Liver (tissue), 9 donors: ENCODE measurements around the gene GCN1. TPM values are rescaled to one million over a fixed set of nuclear protein-coding genes. Genes with fewer than 3 reads are reported as not detected.

Experiments
- DNase-seq: peaks from one replicate; pipeline ENCODE4 v3.0.0-alpha.2; 2017; ENCODE audit warnings: low spot score
- H3K27ac ChIP-seq, 2 donors: one replicate each; pipeline ENCODE4 v1.7.0; 2013; ENCODE audit warnings: inconsistent platforms in 2 of 2, low read length in 2 of 2, control low read depth in 1 of 2, low read depth in 1 of 2, mild to moderate bottlenecking in 1 of 2
- H3K27me3 ChIP-seq, 4 donors: one replicate each; pipeline versions ENCODE4 v1.6.1 to v1.7.0; 2013; ENCODE audit warnings: low read length in 3 of 4, inconsistent platforms in 1 of 4, mild to moderate bottlenecking in 1 of 4, moderate library complexity in 1 of 4; ENCODE audit not compliant: control insufficient read depth in 4 of 4, insufficient read depth in 4 of 4
- H3K36me3 ChIP-seq, 4 donors: one replicate each; pipeline versions ENCODE4 v1.6.1 to v1.7.0; 2013; ENCODE audit warnings: low read length in 3 of 4, mild to moderate bottlenecking in 3 of 4, low read depth in 1 of 4, moderate library complexity in 1 of 4; ENCODE audit not compliant: control insufficient read depth in 4 of 4, insufficient read depth in 3 of 4
- H3K4me1 ChIP-seq, 4 donors: one replicate each; pipeline versions ENCODE4 v1.6.1 to v1.7.0; 2013; ENCODE audit warnings: low read length in 3 of 4, mild to moderate bottlenecking in 3 of 4, moderate library complexity in 1 of 4; ENCODE audit not compliant: control insufficient read depth in 4 of 4, insufficient read depth in 4 of 4
- H3K4me3 ChIP-seq, 3 donors: one replicate each; pipeline versions ENCODE4 v1.6.1 to v1.7.0; 2013; ENCODE audit warnings: low read length in 3 of 3, control low read depth in 1 of 3, low read depth in 1 of 3, mild to moderate bottlenecking in 1 of 3
- H3K9ac ChIP-seq, 2 donors: one replicate each; pipeline ENCODE4 v1.7.0; 2013; ENCODE audit warnings: low read length in 2 of 2, mild to moderate bottlenecking in 2 of 2, moderate library complexity in 2 of 2, control low read depth in 1 of 2, low read depth in 1 of 2
- H3K9me3 ChIP-seq, 4 donors: one replicate each; pipeline versions ENCODE4 v1.6.1 to v1.7.0; 2013; ENCODE audit warnings: low read length in 3 of 4; ENCODE audit not compliant: control insufficient read depth in 4 of 4
- CTCF ChIP-seq: fragments of 150-350 bp; IDR thresholded peaks from 2 replicates; pipeline ENCODE4 v1.5.1; 2017; ENCODE audit warnings: improper control_type of control experiment, low read depth, low read length; ENCODE audit not compliant: missing input control
- FOXA1 ChIP-seq: IDR thresholded peaks from 2 replicates; pipeline ENCODE4 v1.6.1; 2016; ENCODE audit warnings: antibody characterized with exemption
- FOXA2 ChIP-seq: IDR thresholded peaks from 2 replicates; pipeline ENCODE4 v1.6.1; 2016; ENCODE audit warnings: antibody characterized with exemption
- HNF4G ChIP-seq: IDR thresholded peaks from 2 replicates; pipeline ENCODE4 v1.6.1; 2016; ENCODE audit warnings: antibody characterized with exemption
- JUND ChIP-seq, 2 donors: IDR thresholded peaks; 2 replicates each; pipeline ENCODE4 v1.6.1; 2016; ENCODE audit warnings: antibody characterized with exemption in 2 of 2
- MAX ChIP-seq: IDR thresholded peaks from 2 replicates; pipeline ENCODE4 v1.6.1; 2016; ENCODE audit warnings: antibody characterized with exemption
- RAD21 ChIP-seq, 2 donors: IDR thresholded peaks; 2 replicates each; pipeline ENCODE4 v1.6.1; 2016; ENCODE audit warnings: antibody characterized with exemption in 2 of 2, mild to moderate bottlenecking in 2 of 2
- REST ChIP-seq: IDR thresholded peaks from 2 replicates; pipeline ENCODE4 v1.6.1; 2016; ENCODE audit warnings: antibody characterized with exemption, mild to moderate bottlenecking
- RXRA ChIP-seq, 2 donors: IDR thresholded peaks; 2 replicates each; pipeline ENCODE4 v1.6.1; 2017 to 2018; ENCODE audit warnings: antibody characterized with exemption in 2 of 2, mild to moderate bottlenecking in 1 of 2
- TAF1 ChIP-seq: conservative IDR thresholded peaks from 2 replicates; pipeline ENCODE4 v1.6.1; 2016; ENCODE audit warnings: antibody characterized with exemption, mild to moderate bottlenecking
- YY1 ChIP-seq: IDR thresholded peaks from 2 replicates; pipeline ENCODE4 v1.6.1; 2016; ENCODE audit warnings: antibody characterized with exemption, mild to moderate bottlenecking
- ZBTB33 ChIP-seq: IDR thresholded peaks from 2 replicates; pipeline ENCODE4 v1.6.1; 2016; ENCODE audit warnings: antibody characterized with exemption
- WGBS: extraction: QIAGEN DNeasy Blood & Tissue Kit; methylation state at CpG from one replicate; pipeline ENCODE4 v1.1.7; 2013; 5-methylcytosine and 5-hydroxymethylcytosine counted together
- polyA plus RNA-seq, 2 donors: library from polyadenylated mRNA; stranded (reverse) in 1 of 2; unstranded in 1 of 2; fragments of 200-250 nt in 1 of 2; fragments of >200 nt in 1 of 2; fragmentation: Nextera tagmentation in 1 of 2; extraction: Ambion mirVana in 1 of 2; gene quantifications; one replicate each; pipeline versions ENCODE4 v1.2.1 to v1.2.3, GENCODE V29; 2013 to 2015
- total RNA-seq, 2 donors: library from RNA; depleted of rRNA; stranded (reverse); fragments of >200 nt; gene quantifications; one replicate each; pipeline ENCODE4 v1.2.3, GENCODE V29; 2014
- donor health status: healthy.
- donor health status: healthy.
- donor health status: healthy.
- donor health status: healthy.
- donor health status: healthy.

GCN1 gene
- total and polyA plus RNA-seq, 4 donors: 7.3 to 78.6 (median 25.8) TPM

- no peak for TF ChIP-seq MAX
- TF ChIP-seq FOXA2: no peak
- no peak for TF ChIP-seq RXRA (IDR thresholded peaks at IDR 0.05)
- TF ChIP-seq CTCF: no peak
- no peak for TF ChIP-seq ZBTB33
- peaks cover 0 to 9% (median 3%) of the 10 kb centered on the region in 4 donors for H3K4me1 ChIP-seq
- no peak overlapping the region for H3K9ac ChIP-seq
- no peaks in the 10 kb centered on the region for H3K27me3 ChIP-seq
- H3K4me3 ChIP-seq: no peak overlapping the region
- no peak for DNase-seq
- H3K27ac ChIP-seq: no peak overlapping the region
- peaks cover 12 to 38% (median 16%) of the 10 kb centered on the region in 4 donors for H3K36me3 ChIP-seq
- 83% methylated on average over 13 of the region's 13 CpGs for WGBS
- no peaks in the 10 kb centered on the region for H3K9me3 ChIP-seq
Measured at GRCh38 chr12:120101617-120102016, 92.9 kb downstream of the GCN1 start.

GRCh38 chr12:120101182-120101581 lies 93.3 kb downstream of the GCN1 start:
- Histone ChIP-seq H3K9ac (no peak overlapping the region), H3K27me3 (no peaks in the 10 kb centered on the region), H3K4me1 (peaks cover 0 to 9% (median 3%) of the 10 kb centered on the region in 4 donors), H3K4me3 (no peak overlapping the region), H3K36me3 (peaks cover 12 to 42% (median 19%) of the 10 kb centered on the region in 4 donors), H3K9me3 (no peaks in the 10 kb centered on the region), H3K27ac (no peak overlapping the region)
- TF ChIP-seq FOXA1 (no peak), HNF4G (no peak), YY1 (no peak), RXRA (IDR thresholded peaks at IDR 0.05) (no peak), FOXA2 (no peak), RAD21 (IDR thresholded peaks at IDR 0.05) (no peak), REST (no peak), TAF1 (no peak), ZBTB33 (no peak), JUND (IDR thresholded peaks at IDR 0.05) (no peak)
- 70% methylated on average over 11 of the region's 11 CpGs for WGBS
- DNase-seq: no peak
